Fibroblast of pulmonary artery (primary cell): ENCODE data around the gene CREBL2.
"Not testable (repeated sequence)": the region's sequence is repeated elsewhere in the genome, so short reads cannot be mapped to it uniquely, and the experiment has no call there.

ENCODE experiments used
- DNase-seq: peaks from one replicate; pipeline ENCODE4 v3.0.0-alpha.2; 2010; ENCODE audit warnings: low read depth
- H3K4me3 ChIP-seq: replicated peaks from 2 replicates; pipeline ENCODE4 v1.5.1; 2011; ENCODE audit warnings: low read depth, mild to moderate bottlenecking, control low read depth, low read length, moderate library complexity
- TF ChIP-seq, protein P1 (sequence below): IDR thresholded peaks from 2 replicates; pipeline ENCODE4 v1.5.1; 2011; ENCODE audit warnings: mild to moderate bottlenecking, control low read depth, low read length, inconsistent platforms; ENCODE audit errors: missing control alignments

CREBL2 gene

DNA sequence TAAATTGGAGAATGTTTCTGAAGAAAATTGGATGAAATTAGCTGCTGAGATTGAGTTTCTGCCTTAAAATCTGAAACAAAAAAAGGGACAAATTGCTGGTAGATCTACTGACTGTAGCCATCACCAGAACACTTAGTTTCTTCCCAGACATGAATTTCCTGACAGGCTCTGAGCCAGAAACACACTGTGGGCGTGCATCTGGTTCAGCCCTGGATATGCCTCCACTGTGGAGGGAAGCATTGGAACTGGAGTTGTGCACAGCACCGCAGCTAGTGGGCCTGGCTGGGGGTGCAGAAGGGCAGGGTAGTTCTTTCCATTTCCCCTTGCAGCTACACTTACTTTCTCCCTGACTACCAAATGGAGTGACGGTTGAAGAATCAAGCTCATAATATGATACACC is 31.2 kb downstream of the CREBL2 start:
- no peak overlapping the region for H3K4me3 ChIP-seq
- TF ChIP-seq, protein P1, sequence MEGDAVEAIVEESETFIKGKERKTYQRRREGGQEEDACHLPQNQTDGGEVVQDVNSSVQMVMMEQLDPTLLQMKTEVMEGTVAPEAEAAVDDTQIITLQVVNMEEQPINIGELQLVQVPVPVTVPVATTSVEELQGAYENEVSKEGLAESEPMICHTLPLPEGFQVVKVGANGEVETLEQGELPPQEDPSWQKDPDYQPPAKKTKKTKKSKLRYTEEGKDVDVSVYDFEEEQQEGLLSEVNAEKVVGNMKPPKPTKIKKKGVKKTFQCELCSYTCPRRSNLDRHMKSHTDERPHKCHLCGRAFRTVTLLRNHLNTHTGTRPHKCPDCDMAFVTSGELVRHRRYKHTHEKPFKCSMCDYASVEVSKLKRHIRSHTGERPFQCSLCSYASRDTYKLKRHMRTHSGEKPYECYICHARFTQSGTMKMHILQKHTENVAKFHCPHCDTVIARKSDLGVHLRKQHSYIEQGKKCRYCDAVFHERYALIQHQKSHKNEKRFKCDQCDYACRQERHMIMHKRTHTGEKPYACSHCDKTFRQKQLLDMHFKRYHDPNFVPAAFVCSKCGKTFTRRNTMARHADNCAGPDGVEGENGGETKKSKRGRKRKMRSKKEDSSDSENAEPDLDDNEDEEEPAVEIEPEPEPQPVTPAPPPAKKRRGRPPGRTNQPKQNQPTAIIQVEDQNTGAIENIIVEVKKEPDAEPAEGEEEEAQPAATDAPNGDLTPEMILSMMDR = no peak
- no peak for DNase-seq

DNA sequence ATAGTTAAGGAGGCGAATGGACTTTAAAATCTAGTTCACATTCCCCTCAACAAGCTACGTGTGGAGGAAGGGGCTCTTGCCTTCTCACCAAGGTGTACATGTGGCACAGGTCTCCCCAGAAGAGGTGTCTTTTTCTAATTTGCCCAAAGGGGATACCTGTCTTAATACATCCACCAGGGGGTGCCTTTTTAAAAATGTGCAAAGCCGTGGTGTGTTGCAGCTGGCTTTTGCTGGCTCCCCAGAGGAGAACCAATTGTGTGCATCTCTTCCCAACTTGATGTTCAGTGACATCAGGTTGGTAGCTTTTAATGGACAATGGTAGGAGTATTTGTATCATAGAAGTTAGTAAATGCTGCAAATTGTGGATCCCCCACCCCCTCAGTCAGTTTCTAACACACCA is 33.8 kb downstream of the CREBL2 start:
- TF ChIP-seq, protein P1 = peak; percentile 45
- no peak overlapping the region for H3K4me3 ChIP-seq
- peak; percentile 44 for DNase-seq

- DNase-seq = peak; percentile 51
- not testable (repeated sequence) for H3K4me3 ChIP-seq
These were observed 34.3 kb downstream of the CREBL2 start for GRCh38 chr12:12645968-12646367.

DNA sequence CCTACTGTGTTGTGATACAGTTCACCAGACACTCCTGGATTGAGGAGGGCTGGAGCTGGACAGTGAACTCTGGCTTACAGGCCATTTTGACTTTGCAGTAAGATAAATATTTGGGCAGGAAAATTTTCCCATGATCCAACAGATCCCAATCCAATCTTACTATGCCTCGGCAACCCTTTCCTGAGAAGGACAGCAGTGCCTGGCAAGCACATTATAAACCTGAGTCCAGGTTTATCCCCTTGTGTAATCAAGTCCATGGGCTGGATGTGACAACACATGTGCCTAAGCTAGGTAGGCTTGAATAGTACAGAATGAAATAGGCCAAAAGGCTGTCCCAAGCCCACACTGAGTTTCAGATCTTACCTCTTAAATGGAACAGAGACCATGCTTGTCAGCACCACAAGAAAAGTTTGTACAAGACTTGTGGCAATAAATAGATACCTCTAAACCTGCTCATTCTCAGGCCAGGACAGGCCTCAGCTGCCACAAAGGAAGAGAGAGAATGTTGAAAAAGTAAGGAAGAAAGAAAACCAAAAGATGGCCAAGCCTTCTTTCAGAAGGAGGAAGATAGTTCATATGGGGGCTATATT is 34.9 kb downstream of the CREBL2 start:
- no peak overlapping the region for H3K4me3 ChIP-seq
- TF ChIP-seq, protein P1 = no peak
- DNase-seq = no peak

DNA sequence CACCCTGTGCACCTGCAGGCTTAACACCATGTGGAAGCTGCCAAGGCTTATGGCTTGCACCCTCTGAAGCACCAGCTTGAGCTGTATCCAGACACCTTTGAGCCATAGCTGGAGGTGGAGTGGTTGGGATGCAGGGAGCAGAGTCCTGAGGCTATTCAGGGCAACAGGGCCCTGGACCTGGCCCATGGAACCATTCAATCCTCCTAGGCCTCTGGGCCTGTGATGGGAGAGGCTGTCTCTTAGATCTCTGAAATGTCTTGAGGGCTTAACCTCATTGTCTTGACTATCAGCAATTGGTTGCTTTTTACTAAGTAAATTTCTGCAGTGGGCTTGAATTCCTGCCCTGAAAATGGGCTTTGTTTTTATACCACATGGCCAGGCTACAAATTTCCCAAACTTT is 36.6 kb downstream of the CREBL2 start:
- no peak for DNase-seq
- no peak overlapping the region for H3K4me3 ChIP-seq
- TF ChIP-seq, protein P1 = no peak

DNA sequence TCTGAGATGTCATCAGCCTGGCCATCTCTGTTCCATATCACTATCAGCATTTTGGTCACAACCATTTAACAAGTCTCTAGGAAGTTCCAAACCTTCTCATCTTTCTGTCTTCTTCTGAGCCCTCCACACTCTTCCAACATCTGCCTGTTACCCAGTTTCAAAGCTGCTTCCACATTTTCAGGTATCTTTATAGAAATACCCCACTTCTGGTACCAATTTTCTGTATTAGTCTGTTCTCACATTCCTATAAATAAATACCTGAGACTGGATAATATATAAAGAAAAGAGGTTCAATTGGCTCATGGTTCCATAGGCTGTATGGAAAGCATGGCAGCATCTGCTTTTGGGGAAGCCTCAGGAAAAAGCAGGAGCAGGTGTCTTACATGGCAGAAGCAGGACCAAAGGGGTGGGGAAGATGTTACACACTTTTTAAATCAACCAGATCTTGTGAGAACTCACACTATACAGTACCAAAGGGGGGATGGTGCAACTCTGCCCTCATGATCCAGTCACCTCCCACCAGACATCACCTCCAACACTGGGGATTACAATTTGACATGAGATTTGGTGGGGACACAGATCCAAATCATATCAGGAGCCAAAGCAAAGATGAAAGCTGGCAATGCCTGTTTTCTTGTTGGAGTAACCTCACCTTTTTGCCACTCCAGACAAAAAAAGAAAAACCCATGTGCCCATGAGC is 37.4 kb downstream of the CREBL2 start:
- H3K4me3 ChIP-seq = no peak overlapping the region
- TF ChIP-seq, protein P1 = no peak
- DNase-seq = no peak

GRCh38 chr12:12651752-12652151 is 40.1 kb downstream of the CREBL2 start:
- TF ChIP-seq, protein P1 = no peak
- DNase-seq = no peak
- H3K4me3 ChIP-seq = no peak overlapping the region

DNA sequence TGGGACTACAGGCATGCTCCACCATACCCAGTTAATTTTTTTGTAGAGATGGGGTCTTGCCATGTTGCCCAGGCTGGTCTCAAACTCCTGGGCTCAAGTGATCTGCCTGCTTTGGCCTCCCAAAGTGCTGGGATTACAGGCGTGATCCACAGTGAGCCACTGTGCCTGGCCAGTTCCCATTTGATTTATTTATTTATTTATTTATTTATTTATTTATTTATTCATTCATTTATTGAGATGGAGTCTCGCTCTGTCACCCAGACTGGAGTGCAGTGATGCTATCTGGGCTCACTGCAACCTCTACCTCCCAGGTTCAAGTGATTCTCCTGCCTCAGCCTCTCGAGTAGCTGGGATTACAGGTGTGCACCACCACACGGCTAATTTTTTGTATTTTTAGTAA is 41.0 kb downstream of the CREBL2 start:
- not testable (repeated sequence) for H3K4me3 ChIP-seq, DNase-seq
